Stimulated activated CD4-positive, alpha-beta T cell treated with anti-CD3 and anti-CD28 coated beads, Interleukin-4, amount 100 ng/mL, for 1 hour (primary cell): Measurements from ENCODE around the gene IL3.

Experiments used
- DNase-seq: peaks from one replicate; pipeline ENCODE4 v3.0.0-alpha.2; 2020

IL3 gene

DNA sequence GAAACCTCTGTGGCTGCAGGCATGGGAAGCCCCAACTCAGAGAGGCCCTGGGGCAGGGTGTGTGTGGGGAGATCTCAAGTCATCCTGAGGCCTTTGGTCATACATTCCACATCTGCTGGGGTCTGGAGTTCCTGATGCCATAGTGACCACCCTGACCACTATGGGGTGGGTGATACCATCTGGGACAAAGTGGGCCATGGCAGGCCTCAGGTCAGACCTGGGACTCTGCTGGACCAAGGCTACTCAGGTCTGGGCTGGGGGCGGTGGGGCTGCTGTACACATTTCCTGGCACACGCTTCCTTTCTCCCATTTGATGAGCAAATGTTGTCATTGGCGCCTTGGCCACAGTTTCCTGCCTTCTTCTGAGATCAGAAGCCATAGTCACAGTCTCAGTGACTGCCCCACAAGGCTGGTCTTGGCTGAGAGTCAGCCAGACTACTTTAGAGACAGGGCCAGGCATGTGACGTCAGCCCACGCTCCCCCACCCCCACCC is 33.9 kb upstream of the IL3 start:
- no peak for DNase-seq

- no peak for DNase-seq
Measured at GRCh38 chr5:132027027-132027426, 33.4 kb upstream of the IL3 start.

DNA sequence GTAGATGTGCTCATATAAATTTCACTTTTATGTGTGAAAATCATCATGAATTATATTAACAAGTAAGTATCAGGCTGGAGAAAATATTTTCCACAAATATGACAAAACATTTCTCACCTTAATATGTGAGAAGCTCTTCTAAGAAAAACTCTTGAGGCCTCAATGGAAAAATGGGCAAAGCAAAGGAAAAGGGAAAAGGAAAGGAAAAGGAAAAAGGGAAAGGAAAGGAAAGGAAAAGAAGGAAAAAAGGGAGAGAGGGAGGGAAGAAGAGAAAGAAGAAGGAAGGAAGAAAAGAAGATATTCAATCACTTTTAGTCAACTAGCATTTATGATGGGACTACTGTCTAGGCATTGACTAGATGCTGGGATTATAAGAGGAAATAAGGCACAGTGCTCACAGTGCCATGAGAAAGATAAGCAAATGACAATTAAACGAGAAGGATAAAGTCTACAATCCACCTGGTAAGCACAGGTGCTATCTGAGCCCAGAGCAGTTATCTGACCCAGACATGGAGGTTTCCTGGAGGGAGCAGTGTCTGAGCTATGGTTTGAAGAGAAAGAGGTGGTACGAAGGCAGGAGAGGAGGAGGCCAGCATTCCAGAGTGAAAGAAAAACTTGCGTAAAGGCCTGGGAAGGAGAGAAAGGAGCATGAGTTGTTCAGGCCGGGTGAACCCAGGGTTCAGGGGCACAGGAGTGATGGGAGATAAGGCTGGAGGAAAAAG is 30.7 kb upstream of the IL3 start:
- DNase-seq: no peak

DNA sequence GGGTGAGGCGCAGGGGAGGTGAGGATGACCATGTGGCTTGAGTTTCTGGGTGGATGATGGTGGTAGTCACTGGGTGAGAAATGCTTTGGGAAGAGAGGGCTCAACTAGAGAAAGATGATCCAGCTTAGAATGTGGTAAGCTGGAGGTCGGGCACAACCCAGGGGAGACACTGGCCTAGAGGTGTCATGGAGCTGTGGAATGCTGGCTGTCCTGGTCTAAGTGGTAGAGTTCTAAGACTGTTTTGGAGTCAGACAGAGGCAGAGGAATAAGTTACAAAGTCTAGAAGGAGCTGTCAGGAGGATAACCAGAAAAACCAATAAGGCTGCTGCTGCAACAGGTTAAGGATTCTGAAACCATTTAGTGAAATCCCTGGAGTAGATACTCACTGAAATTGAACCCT is 29.8 kb upstream of the IL3 start:
- DNase-seq: no peak

- no peak for DNase-seq
Measured at GRCh38 chr5:132032196-132032595, 28.3 kb upstream of the IL3 start.

DNA sequence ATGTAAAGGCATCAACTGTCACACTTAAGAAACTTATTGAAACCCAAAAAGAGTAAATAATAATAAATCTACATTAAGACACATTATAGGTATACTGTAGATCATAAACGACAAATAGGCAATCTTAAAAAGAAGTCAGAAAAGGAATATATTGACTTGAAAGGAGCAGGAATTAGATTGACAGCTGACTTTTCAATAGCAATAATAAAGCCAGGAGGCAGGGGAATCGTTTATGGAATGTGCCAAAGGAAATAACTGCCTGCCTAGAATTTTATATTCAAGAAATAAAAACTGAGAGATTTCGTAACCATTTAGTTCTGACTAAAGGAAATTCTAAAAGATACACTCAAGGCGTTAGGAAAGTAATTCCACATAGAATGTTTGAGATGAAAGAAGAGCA is 27.3 kb upstream of the IL3 start:
- DNase-seq: no peak

GRCh38 chr5:132037353-132037752 is 23.1 kb upstream of the IL3 start:
- no peak for DNase-seq

- DNase-seq: no peak
Measured at GRCh38 chr5:132044207-132044606, 16.2 kb upstream of the IL3 start.

- DNase-seq: no peak
Measured at GRCh38 chr5:132046880-132047299, 13.6 kb upstream of the IL3 start.

DNA sequence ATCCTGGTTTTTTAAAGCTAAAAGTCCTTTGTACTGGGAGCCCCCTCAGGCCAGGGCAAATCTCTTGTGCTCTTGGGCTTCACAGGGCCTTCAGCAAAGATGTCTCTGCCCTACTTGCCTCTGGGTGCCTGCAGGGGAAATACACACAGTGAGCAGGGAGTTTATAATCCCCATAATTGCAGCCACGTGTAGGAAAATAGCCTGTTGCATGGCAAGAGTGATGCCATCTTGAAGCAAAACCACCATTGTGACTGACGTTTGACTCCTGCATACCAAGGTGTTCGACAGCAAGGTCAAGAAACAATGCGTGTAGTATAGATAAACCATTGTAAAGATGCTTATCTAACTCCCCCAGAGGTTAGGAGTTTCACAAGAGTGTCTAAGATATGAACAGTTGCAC is 11.4 kb upstream of the IL3 start:
- DNase-seq: no peak

GRCh38 chr5:132049559-132049958 is 10.9 kb upstream of the IL3 start:
- DNase-seq: no peak

- no peak for DNase-seq
Measured at GRCh38 chr5:132050136-132050535, 10.3 kb upstream of the IL3 start.

GRCh38 chr5:132050661-132051552 is 9.5 kb upstream of the IL3 start:
- no peak for DNase-seq

- no peak for DNase-seq
Measured at GRCh38 chr5:132052520-132052919, 7.9 kb upstream of the IL3 start.

- no peak for DNase-seq
Measured at GRCh38 chr5:132053483-132053882, 7.0 kb upstream of the IL3 start.

DNA sequence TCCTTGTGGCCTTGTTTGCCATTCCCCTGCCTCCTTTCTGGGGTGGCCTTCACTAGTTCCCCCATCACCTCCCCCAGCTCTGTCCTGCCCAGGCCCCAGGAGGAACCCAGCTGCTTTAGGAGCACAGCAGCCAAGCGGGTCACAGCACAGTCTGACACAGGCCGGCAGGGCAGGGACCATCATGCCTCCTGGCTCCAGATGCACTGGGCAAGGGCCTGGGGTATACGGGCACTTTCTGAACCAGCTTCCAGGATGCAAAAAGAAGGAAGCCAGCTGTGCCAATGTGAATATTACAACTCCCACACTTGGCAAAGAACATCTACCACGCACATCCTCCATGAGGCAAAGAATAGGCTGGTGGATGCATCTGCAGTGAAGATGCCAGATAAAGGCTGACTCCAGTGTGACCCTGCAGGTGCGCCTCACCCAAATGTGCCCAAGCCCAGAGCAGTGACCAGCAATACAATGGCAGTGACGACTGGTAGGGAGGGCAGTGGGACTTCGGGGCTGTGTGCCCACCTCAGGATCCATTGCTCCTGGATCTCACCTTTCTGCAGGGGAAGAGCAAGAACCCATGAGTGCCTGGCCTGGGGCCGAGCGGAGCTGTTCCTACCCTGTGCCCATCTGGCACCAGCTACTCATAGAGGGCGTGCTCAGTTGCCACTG is 6.3 kb upstream of the IL3 start:
- no peak for DNase-seq

- DNase-seq: no peak
Measured at GRCh38 chr5:132054697-132055440, 5.6 kb upstream of the IL3 start.

GRCh38 chr5:132055441-132055807 is 5.0 kb upstream of the IL3 start:
- DNase-seq: no peak

DNA sequence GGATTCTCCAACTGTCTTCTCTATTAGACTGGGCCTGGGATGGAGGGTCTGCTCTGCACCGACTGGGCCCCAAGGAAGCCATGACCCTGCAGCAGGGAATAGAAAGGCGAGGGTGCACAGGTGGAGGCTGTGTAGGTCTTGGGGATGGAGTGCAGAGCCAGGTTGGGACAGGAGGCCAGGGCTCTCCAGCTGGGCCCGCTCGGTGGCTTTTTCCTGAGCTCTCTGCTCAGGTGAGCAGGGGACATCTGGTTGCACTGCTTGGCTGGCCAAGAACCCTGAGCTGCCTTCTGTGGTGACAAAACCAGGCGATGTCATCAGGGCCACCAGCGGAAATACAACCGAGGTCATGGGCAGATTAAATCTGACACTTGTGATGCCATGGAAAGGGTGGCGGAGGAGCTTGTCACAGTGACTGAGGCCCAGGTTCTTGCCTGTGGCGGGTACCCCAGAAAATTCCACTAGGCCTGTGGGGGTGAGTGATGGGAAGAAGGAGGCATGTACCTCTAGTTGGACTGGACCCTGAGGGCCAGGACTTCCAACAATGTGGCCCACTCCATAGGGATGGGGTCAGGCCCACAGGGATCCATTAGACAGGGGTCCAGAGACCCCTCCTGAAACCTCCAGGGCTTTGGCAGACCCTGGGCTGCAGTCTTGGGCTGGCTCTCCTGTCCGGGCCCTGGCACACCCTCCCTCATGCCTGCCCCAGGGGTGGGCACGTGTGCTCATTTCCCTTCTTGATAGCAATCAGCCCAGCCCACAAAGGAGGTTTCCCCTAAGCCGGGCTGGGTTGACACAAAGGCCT is 4.4 kb upstream of the IL3 start:
- no peak for DNase-seq

GRCh38 chr5:132056610-132057497 is 3.6 kb upstream of the IL3 start:
- no peak for DNase-seq
